Raji (cell line): ENCODE results near the gene USP37.

Experiments
- POLR2A ChIP-seq: IDR thresholded peaks from 2 replicates; pipeline ENCODE4 v1.6.1; 2011; ENCODE audit warnings: low read depth, low read length, control low read depth; ENCODE audit not compliant: insufficient read depth

Gene USP37

GRCh38 chr2:218513676-218514075, 54.5 kb downstream of the USP37 start:
- TF ChIP-seq POLR2A, result no peak

GRCh38 chr2:218508299-218508698, 59.9 kb downstream of the USP37 start:
- TF ChIP-seq POLR2A, result no peak

GRCh38 chr2:218505754-218506371, 62.3 kb downstream of the USP37 start:
- no peak for TF ChIP-seq POLR2A

- TF ChIP-seq POLR2A, result no peak
Measured at GRCh38 chr2:218501665-218502064, 66.5 kb downstream of the USP37 start.

GRCh38 chr2:218500501-218501060, 67.6 kb downstream of the USP37 start:
- TF ChIP-seq POLR2A, result no peak

- no peak for TF ChIP-seq POLR2A
Measured at GRCh38 chr2:218485986-218486667, 82.0 kb downstream of the USP37 start.

- no peak for TF ChIP-seq POLR2A
Measured at GRCh38 chr2:218482651-218483050, 85.5 kb downstream of the USP37 start.

- TF ChIP-seq POLR2A, result no peak
Measured at GRCh38 chr2:218479595-218479994, 88.6 kb downstream of the USP37 start.

GRCh38 chr2:218478544-218478943, 89.6 kb downstream of the USP37 start:
- no peak for TF ChIP-seq POLR2A

- no peak for TF ChIP-seq POLR2A
Measured at GRCh38 chr2:218477247-218477646, 90.9 kb downstream of the USP37 start.

- TF ChIP-seq POLR2A, result no peak; the same call in 1 of the 2 replicates
Measured at GRCh38 chr2:218476676-218477075, 91.5 kb downstream of the USP37 start.

- TF ChIP-seq POLR2A, result no peak
Measured at GRCh38 chr2:218474527-218474926, 93.6 kb downstream of the USP37 start.

GRCh38 chr2:218472988-218473387, 95.2 kb downstream of the USP37 start:
- TF ChIP-seq POLR2A, result no peak

GRCh38 chr2:218471982-218472381, 96.2 kb downstream of the USP37 start:
- TF ChIP-seq POLR2A, result no peak

- no peak for TF ChIP-seq POLR2A
Measured at GRCh38 chr2:218471036-218471435, 97.1 kb downstream of the USP37 start.

- TF ChIP-seq POLR2A, result no peak
Measured at GRCh38 chr2:218470448-218470847, 97.7 kb downstream of the USP37 start.
